Loucy (cell line): ENCODE results near the gene ITGA5.

Source experiments
- CTCF ChIP-seq: fragments of 200-600 bp; sonication (generic); conservative IDR thresholded peaks from 2 replicates; pipeline ENCODE4 v1.5.1; 2014; ENCODE audit warnings: mild to moderate bottlenecking, antibody characterized with exemption, low read length
- EZH2phosphoT487 ChIP-seq: fragments of 200-600 bp; IDR thresholded peaks from 2 replicates; pipeline ENCODE4 v1.6.1; 2018; ENCODE audit warnings: antibody characterized with exemption, mild to moderate bottlenecking, moderate library complexity, borderline replicate concordance

GRCh38 chr12:54352022-54352531, 67.0 kb downstream of the ITGA5 start:
- TF ChIP-seq CTCF (no peak), EZH2phosphoT487 (no peak)
